GM12878 (cell line): Measurements from ENCODE around the gene LSM5. TPM values are rescaled to one million over a fixed set of nuclear protein-coding genes. Genes with fewer than 3 reads are reported as not detected.
A peak's percentile ranks its signal among the peaks of the same experiment; 100 is the strongest.

Source experiments
- BCL11A ChIP-seq: IDR thresholded peaks from 2 replicates; pipeline ENCODE4 v1.6.1; 2011; ENCODE audit warnings: low read depth, low read length
- BHLHE40 ChIP-seq, 2 experiments: fragments of 450-650 bp in 1 of 2; IDR thresholded peaks; 2 replicates each; pipeline ENCODE4 v1.6.1; 2011 to 2017; ENCODE audit warnings: low read depth in 2 of 2, borderline replicate concordance in 1 of 2, improper control_type of control experiment in 1 of 2, low read length in 1 of 2, mild to moderate bottlenecking in 1 of 2
- CUX1 ChIP-seq: IDR thresholded peaks from 2 replicates; pipeline ENCODE4 v1.6.1; 2012; ENCODE audit warnings: improper control_type of control experiment, low read depth, low read length; ENCODE audit not compliant: insufficient replicate concordance
- DPF2 ChIP-seq: fragments of 450-650 bp; IDR thresholded peaks from 2 replicates; pipeline ENCODE4 v1.6.1; 2017; ENCODE audit warnings: mild to moderate bottlenecking
- E2F8 ChIP-seq: fragments of 450-650 bp; IDR thresholded peaks from 2 replicates; pipeline ENCODE4 v1.6.1; 2018; ENCODE audit warnings: mild to moderate bottlenecking, low read depth, moderate library complexity; ENCODE audit not compliant: partially characterized antibody
- KDM1A ChIP-seq: fragments of 200-600 bp; sonication (generic); IDR thresholded peaks from 2 replicates; pipeline ENCODE4 v1.6.1; 2016; ENCODE audit warnings: borderline replicate concordance
- NBN ChIP-seq: fragments of 450-650 bp; IDR thresholded peaks from 2 replicates; pipeline ENCODE4 v1.6.1; 2016
- PBX3 ChIP-seq: IDR thresholded peaks from 2 replicates; pipeline ENCODE4 v1.6.1; 2011; ENCODE audit warnings: mild to moderate bottlenecking, low read depth, low read length, moderate library complexity; ENCODE audit not compliant: insufficient replicate concordance
- PKNOX1 ChIP-seq: fragments of 450-650 bp; IDR thresholded peaks from 2 replicates; pipeline ENCODE4 v1.6.1; 2016; ENCODE audit warnings: mild to moderate bottlenecking
- POLR2AphosphoS5 ChIP-seq: IDR thresholded peaks from 2 replicates; pipeline ENCODE4 v1.6.1; 2011; ENCODE audit warnings: mild to moderate bottlenecking, low read length, inconsistent platforms
- RELA ChIP-seq: fragments of 450-650 bp; IDR thresholded peaks from 2 replicates; pipeline ENCODE4 v1.8.0; 2014; ENCODE audit warnings: borderline replicate concordance; ENCODE audit not compliant: partially characterized antibody
- RFX5 ChIP-seq: IDR thresholded peaks from 2 replicates; pipeline ENCODE4 v1.6.1; 2011; ENCODE audit warnings: low read depth, low read length, improper control_type of control experiment
- SREBF2 ChIP-seq: IDR thresholded peaks from 2 replicates; pipeline ENCODE4 v1.6.1; 2012; ENCODE audit warnings: mild to moderate bottlenecking, low read length
- ZBTB33 ChIP-seq: fragments of 450-650 bp; IDR thresholded peaks from 2 replicates; pipeline ENCODE4 v1.6.1; 2017; ENCODE audit warnings: mild to moderate bottlenecking
- ZNF217 ChIP-seq: fragments of 450-650 bp; IDR thresholded peaks from 2 replicates; pipeline ENCODE4 v1.6.1; 2017; ENCODE audit warnings: antibody characterized with exemption, mild to moderate bottlenecking
- polyA plus RNA-seq, 11 experiments: library from polyadenylated mRNA; depleted of rRNA in 4 of 11; unstranded in 6 of 11; stranded (reverse) in 5 of 11; fragments of >200 nt; fragmentation: Nextera tagmentation in 4 of 11; fragmentation: Illumina TruSeq in 1 of 11; extraction: Ambion mirVana in 4 of 11; extraction: Trizol in 1 of 11; gene quantifications; 1 replicate in 1 of 11; 2 replicates in 10 of 11; pipeline versions ENCODE4 v1.2.1 to v1.2.3, GENCODE V29; 2011 to 2016; ENCODE audit warnings: inconsistent platforms in 2 of 11, missing spikeins in 2 of 11, low read depth in 1 of 11
- total RNA-seq, 4 experiments: library from RNA; depleted of rRNA in 3 of 4; stranded (reverse); fragments of >200 nt in 3 of 4; fragmentation: Illumina TruSeq in 1 of 4; extraction: Trizol in 1 of 4; gene quantifications; 2 replicates each; pipeline versions ENCODE4 v1.2.1 to v1.2.3, GENCODE V29; 2013 to 2021

The LSM5 gene
- total and polyA plus RNA-seq, 10 of the 15 experiments (the other 5 are each of a cell fraction or from before 2014, with no cell fraction given), result 29.4 to 538 (median 145) TPM

- 0 out of 2 replicates have a peak, but pooled peaks have one; percentile 6 for TF ChIP-seq PKNOX1
- TF ChIP-seq CUX1, result no peak
- peak; percentile 42; the same call in 1 of the 2 replicates for TF ChIP-seq ZNF217
- TF ChIP-seq E2F8, result no peak
- TF ChIP-seq SREBF2, result no peak
- no peak for TF ChIP-seq RFX5
- no peak for TF ChIP-seq POLR2AphosphoS5
- no peak; the same call in 1 of the 2 replicates for TF ChIP-seq BCL11A
- TF ChIP-seq KDM1A, result no peak
- peak; percentile 46 for TF ChIP-seq DPF2
- no peak for TF ChIP-seq BHLHE40 (IDR thresholded peaks at IDR 0.05; ENCODE audit: borderline replicate concordance in 1 of 2, low read depth in 2 of 2, low read length in 1 of 2)
- no peak for TF ChIP-seq RELA
- peak; percentile 67 for TF ChIP-seq NBN
- no peak for TF ChIP-seq ZBTB33
- TF ChIP-seq PBX3, result no peak
These were observed 25.8 kb upstream of the LSM5 start (continued) for GRCh38 chr7:32515890-32516550.
